ENCODE results near the gene KRTAP10-7.

DNA sequence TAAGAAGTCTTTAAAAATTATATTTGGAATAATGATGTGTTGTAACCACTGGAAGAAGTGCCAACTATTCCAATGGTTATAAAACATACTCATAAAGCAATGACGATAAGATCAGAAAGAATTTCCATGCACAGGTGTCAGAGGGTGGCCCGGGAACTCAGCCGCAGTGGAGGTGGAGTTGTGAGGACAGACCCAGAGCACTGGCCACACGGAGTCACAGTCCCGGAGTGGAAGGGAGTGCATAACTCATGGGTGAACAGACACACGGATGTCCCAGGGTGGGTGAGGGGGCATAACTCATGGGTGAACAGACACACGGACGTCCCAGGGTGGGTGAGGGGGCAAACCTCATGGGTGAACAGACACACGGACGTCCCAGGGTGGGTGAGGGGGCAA is 24.4 kb upstream of the KRTAP10-7 start:
- no peak for TF ChIP-seq CTCF (conservative IDR thresholded peaks at IDR 0.05; ENCODE audit: low read length)
- no peak for TF ChIP-seq EZH2phosphoT487 (IDR thresholded peaks at IDR 0.05; ENCODE audit: borderline replicate concordance, low read depth, low read length)
